Stimulated activated CD4-positive, alpha-beta T cell treated with anti-CD3 and anti-CD28 coated beads, Interleukin-15, amount 100 ng/mL, for 24 hours (primary cell): ENCODE results near the gene FAM50B.
A peak's percentile ranks its signal among the peaks of the same experiment; 100 is the strongest.
"Not testable (repeated sequence)": the region's sequence is repeated elsewhere in the genome, so short reads cannot be mapped to it uniquely, and the experiment has no call there.

Source experiments
- DNase-seq: peaks from one replicate; pipeline ENCODE4 v3.0.0-alpha.2; 2020

The FAM50B gene

GRCh38 chr6:3850451-3851203 lies 1.5 kb downstream of the FAM50B start:
- peak; percentile 67 for DNase-seq

DNA sequence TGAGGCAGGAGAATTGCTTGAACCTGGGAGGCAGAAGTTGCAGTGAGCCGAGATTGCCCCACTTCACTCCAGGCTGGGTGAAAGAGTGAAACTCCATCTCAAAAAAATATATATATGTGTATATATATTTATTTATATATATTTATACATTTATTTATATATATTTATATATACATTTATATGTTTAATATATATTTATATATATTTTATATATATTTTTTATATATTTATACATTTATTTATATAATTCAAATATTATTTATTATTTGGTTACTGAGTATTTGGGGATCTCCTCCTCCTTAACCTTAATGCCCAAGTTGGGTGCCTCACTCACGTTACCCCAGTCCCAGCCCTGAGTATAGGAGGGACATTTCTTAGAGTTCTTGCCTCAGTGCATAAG lies 2.7 kb downstream of the FAM50B start:
- DNase-seq = no peak

- DNase-seq = no peak
Observed at GRCh38 chr6:3852391-3852790, 3.2 kb downstream of the FAM50B start.

DNA sequence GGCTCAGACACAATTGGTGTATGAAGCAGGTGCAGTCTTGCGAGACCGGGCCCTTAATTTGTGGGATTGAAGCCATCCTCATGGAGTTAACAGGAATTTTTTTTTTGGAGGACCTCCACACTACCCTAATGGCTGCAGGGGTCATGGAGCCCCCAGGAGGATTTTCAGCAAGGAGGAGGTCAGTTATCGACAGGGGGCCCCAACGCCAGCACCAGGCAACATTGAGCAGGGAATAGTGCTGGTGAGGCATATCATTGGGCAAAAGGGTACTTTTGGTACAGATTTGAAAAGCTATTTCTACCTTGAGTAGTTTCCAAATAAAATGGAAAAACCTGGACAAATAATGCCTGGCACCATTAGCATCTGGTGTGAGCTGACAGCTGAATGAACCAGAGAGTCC lies 6.7 kb downstream of the FAM50B start:
- no peak for DNase-seq

- DNase-seq = no peak
Observed at GRCh38 chr6:3856576-3856975, 7.4 kb downstream of the FAM50B start.

GRCh38 chr6:3857468-3858456 lies 8.6 kb downstream of the FAM50B start:
- no peak for DNase-seq

GRCh38 chr6:3859878-3860552 lies 10.8 kb downstream of the FAM50B start:
- no peak for DNase-seq

GRCh38 chr6:3861424-3861823 lies 12.3 kb downstream of the FAM50B start:
- DNase-seq = no peak

- DNase-seq = no peak
Observed at GRCh38 chr6:3862038-3862437, 12.9 kb downstream of the FAM50B start.

- not testable (repeated sequence) for DNase-seq
Observed at GRCh38 chr6:3863322-3863721, 14.1 kb downstream of the FAM50B start.

GRCh38 chr6:3865463-3865862 lies 16.3 kb downstream of the FAM50B start:
- no peak for DNase-seq

DNA sequence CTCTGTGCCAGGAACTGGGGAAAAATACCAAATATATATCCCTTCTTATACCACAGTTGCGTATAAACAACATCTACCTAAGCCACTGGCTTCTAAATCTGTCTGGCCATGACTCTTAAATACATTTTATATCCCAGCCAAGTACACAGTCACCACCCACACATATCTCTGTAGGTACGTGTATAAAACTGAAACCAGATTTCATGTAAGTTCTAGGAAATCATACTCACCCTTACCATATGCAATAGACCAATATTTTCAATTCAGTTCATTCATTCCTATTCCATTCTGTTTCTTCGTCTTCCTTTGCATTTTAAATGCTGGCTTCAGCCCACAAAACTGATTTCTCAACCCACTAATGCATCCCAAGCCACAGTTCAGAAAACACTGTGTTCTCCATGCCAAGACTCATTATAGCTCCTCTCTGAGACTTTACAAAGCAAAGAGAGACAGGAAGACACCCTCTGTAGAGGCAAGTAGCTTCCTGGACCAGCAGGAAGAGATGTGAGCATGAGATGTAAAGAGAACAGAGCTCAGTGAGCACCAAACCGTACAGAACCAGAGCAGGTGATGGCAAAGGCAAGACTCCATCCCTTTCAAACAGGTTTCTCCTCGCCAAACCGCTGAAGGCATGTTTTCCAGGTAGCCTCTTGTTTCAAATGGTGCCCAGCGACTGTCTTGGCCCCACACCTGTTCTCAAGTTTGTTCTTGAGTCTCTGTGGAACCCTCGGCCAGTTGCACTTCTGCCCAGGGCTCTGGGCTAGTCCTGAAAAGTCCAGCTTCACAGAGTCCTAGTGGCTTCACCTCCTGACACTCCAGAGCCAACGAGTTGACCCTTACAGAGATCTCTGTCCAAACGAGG lies 18.7 kb downstream of the FAM50B start:
- DNase-seq = no peak

- DNase-seq = no peak
Observed at GRCh38 chr6:3868544-3868943, 19.4 kb downstream of the FAM50B start.

- DNase-seq = no peak
Observed at GRCh38 chr6:3869284-3869631, 20.1 kb downstream of the FAM50B start.

DNA sequence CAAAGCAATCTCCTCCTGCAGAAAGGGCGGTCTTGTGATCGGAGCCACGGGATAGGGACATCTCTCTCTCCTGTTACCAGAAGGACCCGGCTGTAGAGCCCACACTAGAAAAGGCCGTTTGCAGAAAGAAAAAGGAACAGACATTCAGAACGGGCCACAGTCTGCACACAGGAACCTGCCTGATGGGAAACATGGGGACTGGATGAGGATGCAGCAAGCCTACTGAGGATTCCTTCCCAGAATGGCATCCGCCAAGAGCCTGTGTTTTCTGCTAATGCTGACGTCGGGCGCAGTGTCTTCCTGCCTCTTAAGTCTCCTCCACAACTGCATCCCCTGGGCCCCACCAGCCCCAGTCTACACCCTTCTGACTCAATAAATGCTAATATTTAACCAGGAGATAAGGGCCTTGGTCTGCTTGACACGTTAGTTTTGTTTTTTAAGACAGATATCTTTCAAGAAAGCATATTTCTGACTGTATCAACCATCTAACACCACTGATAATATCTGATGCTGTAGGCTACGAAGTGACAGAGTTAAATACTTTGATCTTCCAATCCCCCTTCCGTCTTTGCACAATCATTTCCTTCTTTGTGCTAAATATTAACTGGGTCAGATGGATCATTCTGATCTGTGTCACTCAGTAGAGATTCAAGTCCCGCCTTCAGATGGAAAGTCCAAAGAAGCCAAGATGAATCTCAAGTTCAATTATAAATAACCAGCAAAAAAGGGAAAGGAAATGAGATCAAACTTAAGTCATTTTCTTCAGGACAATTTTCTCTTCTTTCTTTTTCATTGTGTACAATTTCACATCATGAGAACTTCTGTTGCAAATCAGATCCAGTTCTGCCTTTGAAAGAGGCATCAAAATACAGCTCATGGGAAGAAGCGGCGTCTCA lies 20.7 kb downstream of the FAM50B start:
- peak; percentile 35 for DNase-seq

GRCh38 chr6:3870528-3870925 lies 21.4 kb downstream of the FAM50B start:
- DNase-seq = no peak

GRCh38 chr6:3871515-3871914 lies 22.3 kb downstream of the FAM50B start:
- DNase-seq = no peak

GRCh38 chr6:3871939-3872338 lies 22.8 kb downstream of the FAM50B start:
- no peak for DNase-seq

GRCh38 chr6:3872370-3872854 lies 23.2 kb downstream of the FAM50B start:
- no peak for DNase-seq

- no peak for DNase-seq
Observed at GRCh38 chr6:3873051-3873450, 23.9 kb downstream of the FAM50B start.

- DNase-seq = no peak
Observed at GRCh38 chr6:3874069-3874468, 24.9 kb downstream of the FAM50B start.
